Colonic mucosa (tissue), 4 donors: ENCODE measurements around the gene VAV2. TPM values are rescaled to one million over a fixed set of nuclear protein-coding genes. Genes with fewer than 3 reads are reported as not detected.

Experiments
- DNase-seq: peaks from one replicate; pipeline ENCODE4 v3.0.0-alpha.2; 2020
- H3K27ac ChIP-seq: fragments of 200-600 bp; one replicate; pipeline ENCODE4 v1.8.0; 2021
- H3K27me3 ChIP-seq: fragments of 200-600 bp; one replicate; pipeline ENCODE4 v1.8.0; 2021
- H3K36me3 ChIP-seq: fragments of 200-600 bp; one replicate; pipeline ENCODE4 v1.8.0; 2021
- H3K4me1 ChIP-seq: fragments of 200-600 bp; one replicate; pipeline ENCODE4 v1.8.0; 2021; ENCODE audit warnings: mild to moderate bottlenecking
- H3K4me3 ChIP-seq: fragments of 200-600 bp; one replicate; pipeline ENCODE4 v1.8.0; 2021
- H3K9ac ChIP-seq, 2 donors: one replicate each; pipeline ENCODE4 v1.7.0; 2013; ENCODE audit warnings: control low read depth in 2 of 2, low read depth in 2 of 2, low read length in 2 of 2
- H3K9me3 ChIP-seq: fragments of 200-600 bp; one replicate; pipeline ENCODE4 v1.8.0; 2021
- CTCF ChIP-seq: fragments of 200-600 bp; IDR thresholded peaks from one replicate; pipeline ENCODE4 v1.8.0; 2022; ENCODE audit warnings: antibody characterized with exemption, mild to moderate bottlenecking
- intact Hi-C: fragments of 100-400 bp; cut with DNase I; formaldehyde crosslinking; loops from one replicate; pipeline ENCODE4 v1.14.1; 2022
- total RNA-seq, 2 donors: library from RNA; stranded (reverse); fragmentation: NEBNext Ultra II Directional in 1 of 2; extraction: Animal tissue kit (Norgen Biotek cat#: 25700) in 1 of 2; gene quantifications; one replicate each; pipeline ENCODE4 v1.2.1, GENCODE V29; 2021
- donor health status: healthy.
- donor health status: DM: no; HTN: no; CAD: no.
- donor health status: DM: no; HTN: no; CAD: no.

The VAV2 gene
- total RNA-seq, 2 donors from 2014 or later, result 30.7 to 45.1 TPM

GRCh38 chr9:133799106-133799505, 193.0 kb downstream of the VAV2 start:
- Histone ChIP-seq H3K9ac (no peak overlapping the region), H3K27me3 (no peaks in the 10 kb centered on the region), H3K36me3 (no peaks in the 10 kb centered on the region), H3K4me3 (no peak overlapping the region), H3K4me1 (no peaks in the 10 kb centered on the region), H3K27ac (no peak overlapping the region), H3K9me3 (no peaks in the 10 kb centered on the region)
- no peak for DNase-seq
- no peak for TF ChIP-seq CTCF
- intact Hi-C loops, result no loop called here

DNA sequence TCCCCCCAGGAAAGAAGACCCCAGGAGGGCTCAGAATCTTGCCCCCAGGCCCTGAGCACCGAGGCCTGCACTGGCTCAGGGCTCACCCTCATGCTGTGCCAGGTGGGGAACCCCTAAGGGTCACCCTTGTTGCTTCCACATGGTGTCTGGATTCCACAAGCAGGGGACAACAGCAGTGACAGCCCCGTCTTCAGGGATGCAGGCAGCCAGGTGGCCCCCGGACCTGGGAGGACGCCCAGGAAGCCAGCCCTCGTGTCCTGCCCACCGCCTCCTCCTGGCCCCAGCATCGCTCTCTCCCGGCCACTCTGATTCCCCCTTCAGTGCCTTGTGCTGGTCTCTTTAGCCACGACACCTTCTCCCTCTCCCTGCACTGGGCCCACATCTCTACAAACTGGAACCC, 194.0 kb downstream of the VAV2 start:
- TF ChIP-seq CTCF, result no peak
- Histone ChIP-seq H3K9me3 (no peaks in the 10 kb centered on the region), H3K36me3 (no peaks in the 10 kb centered on the region), H3K4me3 (no peak overlapping the region), H3K27ac (no peak overlapping the region), H3K4me1 (peaks cover under 1% of the 10 kb centered on the region), H3K27me3 (no peaks in the 10 kb centered on the region), H3K9ac (no peak overlapping the region)
- DNase-seq, result no peak
- intact Hi-C loops, result no loop called here

- Histone ChIP-seq H3K9me3 (no peaks in the 10 kb centered on the region), H3K9ac (no peak overlapping the region), H3K27me3 (no peaks in the 10 kb centered on the region), H3K27ac (no peak overlapping the region), H3K36me3 (no peaks in the 10 kb centered on the region), H3K4me3 (no peak overlapping the region), H3K4me1 (peaks cover 6% of the 10 kb centered on the region)
- TF ChIP-seq CTCF, result no peak
- DNase-seq, result no peak
- intact Hi-C loops, result no loop called here
These were observed 194.6 kb downstream of the VAV2 start for GRCh38 chr9:133797406-133798105.

GRCh38 chr9:133796562-133796961, 195.6 kb downstream of the VAV2 start:
- no peak overlapping the region for H3K9ac ChIP-seq
- intact Hi-C loops, result no loop called here
- H3K4me3 ChIP-seq, result no peak overlapping the region
- H3K4me1 ChIP-seq, result peaks cover 6% of the 10 kb centered on the region
- no peak overlapping the region for H3K27ac ChIP-seq
- no peaks in the 10 kb centered on the region for H3K9me3 ChIP-seq
- no peak for DNase-seq
- H3K36me3 ChIP-seq, result no peaks in the 10 kb centered on the region
- TF ChIP-seq CTCF, result no peak
- no peaks in the 10 kb centered on the region for H3K27me3 ChIP-seq

DNA sequence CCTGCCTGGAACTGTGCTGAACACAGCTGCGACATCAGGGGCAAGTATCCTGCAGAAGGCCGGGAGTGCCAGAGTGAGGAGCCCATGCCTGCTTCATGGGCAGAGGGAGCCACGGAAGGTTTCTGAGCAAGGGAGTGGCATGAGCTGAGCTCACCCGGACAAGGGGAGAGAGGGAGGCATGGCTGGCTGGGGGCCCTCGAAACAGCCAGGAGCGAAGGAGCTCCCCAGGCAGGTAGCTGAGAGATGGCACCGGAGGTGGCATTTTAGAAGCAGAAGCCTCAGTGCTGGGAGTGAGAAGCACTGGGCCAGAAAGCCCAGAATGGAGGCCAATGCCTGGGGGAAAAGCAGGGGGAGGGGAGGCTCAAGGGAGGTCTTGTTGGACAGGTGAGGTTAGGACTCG, 197.1 kb downstream of the VAV2 start:
- no peak for TF ChIP-seq CTCF
- DNase-seq, result no peak
- intact Hi-C loops, result no loop called here

More for the DNA sequence above, 197.1 kb downstream of the VAV2 start:
- Histone ChIP-seq H3K9me3 (no peaks in the 10 kb centered on the region), H3K9ac (no peak overlapping the region), H3K36me3 (no peaks in the 10 kb centered on the region), H3K27me3 (no peaks in the 10 kb centered on the region), H3K27ac (no peak overlapping the region), H3K4me3 (no peak overlapping the region), H3K4me1 (peaks cover 7% of the 10 kb centered on the region)
